Tibial artery (tissue), 4 donors: ENCODE data around the gene FAM13A.

Experiments used
- DNase-seq, 2 donors: peaks; one replicate each; pipeline ENCODE4 v3.0.0-alpha.2; 2019
- H3K27ac ChIP-seq, 2 donors: fragments of 200-600 bp; sonication (generic) in 1 of 2; 1 replicate in 1 of 2; 2 replicates in 1 of 2; pipeline ENCODE4 v1.5.1; 2018 to 2019; ENCODE audit warnings: mild to moderate bottlenecking in 1 of 2
- H3K27me3 ChIP-seq, 2 donors: fragments of 200-600 bp; sonication (generic) in 1 of 2; one replicate each; pipeline versions ENCODE4 v1.5.1 to v1.6.0; 2016 to 2019
- H3K36me3 ChIP-seq, 3 donors: fragments of 200-600 bp; sonication (generic) in 2 of 3; one replicate each; pipeline ENCODE4 v1.5.1; 2016 to 2019; ENCODE audit warnings: mild to moderate bottlenecking in 2 of 3
- H3K4me1 ChIP-seq, 4 donors: fragments of 200-600 bp; sonication (generic) in 2 of 4; 1 replicate in 3 of 4; 2 replicates in 1 of 4; pipeline ENCODE4 v1.5.1; 2016 to 2019
- H3K4me3 ChIP-seq, 2 donors: fragments of 200-600 bp; sonication (generic) in 1 of 2; 1 replicate in 1 of 2; 2 replicates in 1 of 2; pipeline ENCODE4 v1.5.1; 2018 to 2019; ENCODE audit warnings: mild to moderate bottlenecking in 2 of 2
- H3K9me3 ChIP-seq, 3 donors: fragments of 200-600 bp; sonication (generic) in 1 of 3; one replicate each; pipeline ENCODE4 v1.5.1; 2016 to 2019
- CTCF ChIP-seq, 2 experiments: fragments of 200-600 bp in 1 of 2; fragments of 450-650 bp in 1 of 2; IDR thresholded peaks; one replicate each; pipeline ENCODE4 v1.5.1; 2017 to 2019; ENCODE audit warnings: antibody characterized with exemption in 2 of 2, mild to moderate bottlenecking in 1 of 2, moderate library complexity in 1 of 2
- intact Hi-C: fragments of 100-400 bp; cut with DNase I; formaldehyde crosslinking; loops from one replicate; pipeline ENCODE4 v1.15.0; 2023; ENCODE audit warnings: low total_unique reads

FAM13A gene

GRCh38 chr4:89039730-89040338 lies 17.2 kb downstream of the FAM13A start:
- H3K9me3 ChIP-seq: peaks cover 0 to 13% (median 10%) of the 10 kb centered on the region in 3 donors
- intact Hi-C loops: no loop called here
- TF ChIP-seq CTCF (IDR thresholded peaks at IDR 0.05): no peak
- no peaks in the 10 kb centered on the region for H3K27me3 ChIP-seq
- no peak overlapping the region for H3K27ac ChIP-seq
- H3K36me3 ChIP-seq: peaks cover 0 to 16% (median 4%) of the 10 kb centered on the region in 3 donors
- no peak overlapping the region for H3K4me3 ChIP-seq
- no peak for DNase-seq
- H3K4me1 ChIP-seq: peaks cover 0 to 3% (median 0%) of the 10 kb centered on the region in 4 donors

- peaks cover 0 to 16% (median 4%) of the 10 kb centered on the region in 3 donors for H3K36me3 ChIP-seq
- no peak for DNase-seq
- peaks cover 0 to 3% (median 0%) of the 10 kb centered on the region in 4 donors for H3K4me1 ChIP-seq
- TF ChIP-seq CTCF (IDR thresholded peaks at IDR 0.05): no peak
- H3K27ac ChIP-seq: no peak overlapping the region
- no peak overlapping the region for H3K4me3 ChIP-seq
- intact Hi-C loops: no loop called here
- no peaks in the 10 kb centered on the region for H3K27me3 ChIP-seq
- H3K9me3 ChIP-seq: peaks cover 0 to 13% (median 10%) of the 10 kb centered on the region in 3 donors
Measured at GRCh38 chr4:89036535-89036934, 20.4 kb downstream of the FAM13A start.

GRCh38 chr4:89031272-89031671 lies 25.7 kb downstream of the FAM13A start:
- intact Hi-C loops: loop anchor here (2.0 kb wide), 1 partner anchor 36 kb away; no protein-coding TSS in a partner anchor
- no peaks in the 10 kb centered on the region for H3K27me3 ChIP-seq

GRCh38 chr4:89029591-89029990 lies 27.4 kb downstream of the FAM13A start:
- Histone ChIP-seq H3K9me3 (no peaks in the 10 kb centered on the region), H3K36me3 (no peaks in the 10 kb centered on the region), H3K4me1 (peaks cover 0 to under 1% (median 0%) of the 10 kb centered on the region in 4 donors), H3K4me3 (no peak overlapping the region), H3K27me3 (no peaks in the 10 kb centered on the region), H3K27ac (no peak overlapping the region)
- intact Hi-C loops: no loop called here
- DNase-seq: no peak
- TF ChIP-seq CTCF (IDR thresholded peaks at IDR 0.05): no peak

More at GRCh38 chr4:89031272-89031671, 25.7 kb downstream of the FAM13A start:
- H3K4me1 ChIP-seq: no peaks in the 10 kb centered on the region
- peaks cover 0 to 7% (median 6%) of the 10 kb centered on the region in 3 donors for H3K9me3 ChIP-seq
- H3K27ac ChIP-seq: no peak overlapping the region
- DNase-seq: no peak
- TF ChIP-seq CTCF (IDR thresholded peaks at IDR 0.05): no peak
- no peak overlapping the region for H3K4me3 ChIP-seq
- H3K36me3 ChIP-seq: peaks cover 0 to 5% (median 0%) of the 10 kb centered on the region in 3 donors

- no peak for TF ChIP-seq CTCF (IDR thresholded peaks at IDR 0.05)
- H3K4me1 ChIP-seq: peaks cover 0 to 24% (median 2%) of the 10 kb centered on the region in 4 donors
- H3K9me3 ChIP-seq: no peaks in the 10 kb centered on the region
- intact Hi-C loops: no loop called here
- DNase-seq: no peak
- no peaks in the 10 kb centered on the region for H3K27me3 ChIP-seq
- H3K4me3 ChIP-seq: no peak overlapping the region
- H3K27ac ChIP-seq: no peak overlapping the region
- H3K36me3 ChIP-seq: no peaks in the 10 kb centered on the region
Measured at GRCh38 chr4:89026542-89026941, 30.4 kb downstream of the FAM13A start.
